K562 (cell line): ENCODE measurements around the gene GRAMD4. TPM values are rescaled to one million over a fixed set of nuclear protein-coding genes. Genes with fewer than 3 reads are reported as not detected.

ENCODE experiments used
- ATAC-seq: fragments of 200-7000 bp; cut with Tn5 transposase; 3 replicates; pipeline ENCODE4 v1.9.1; 2020; ENCODE audit warnings: moderate library complexity
- BruUV-seq: library from RNA; stranded (reverse); fragments of 400-500 nt; replicated peaks from 2 replicates; lab custom pipeline; 2021; lab: Mats Ljungman, UMichigan
- CTCF ChIA-PET: fragments of 300-600 bp; formaldehyde crosslinking; extraction: SDS; loops from one replicate; lab custom pipeline; 2021; ENCODE audit warnings: low intra/inter-chr PET ratio; lab: Yijun Ruan, JAX
- POLR2A ChIA-PET: fragments of 300-600, 350-650 bp; sonication (Branson Sonifier 250); formaldehyde crosslinking; extraction: SDS; loops from one replicate; lab custom pipeline; 2021; ENCODE audit warnings: antibody characterized with exemption, inconsistent platforms; lab: Yijun Ruan, JAX
- DNase-seq, 4 experiments: peaks; one replicate each; pipeline versions ENCODE4 v3.0.0 to v3.0.0-alpha.2; 2011 to 2018; ENCODE audit warnings: low spot score in 3 of 4, mixed read lengths in 3 of 4; ENCODE audit errors: extremely low read depth in 1 of 4
- FAIRE-seq: peaks from 2 replicates; lab custom pipeline; 2011; peaks lifted over from hg19 to GRCh38; lab: Jason Lieb, UNC
- H2AFZ ChIP-seq: 2 replicates; pipeline ENCODE4 v1.6.0; 2011; ENCODE audit warnings: low read depth, low read length, control low read depth, inconsistent platforms
- H3K27ac ChIP-seq: fragments of 200-600 bp; 3 replicates; pipeline ENCODE4 v1.8.0; 2011; ENCODE audit warnings: low read depth, mild to moderate bottlenecking, control low read depth, inconsistent platforms, low read length, moderate library complexity, mixed read lengths; ENCODE audit errors: extremely low read depth
- H3K27me3 ChIP-seq, 2 experiments: fragments of 300-600 bp in 1 of 2; 2 replicates in 1 of 2; 3 replicates in 1 of 2; pipeline versions ENCODE4 v1.6.0 to v1.8.0; 2011; ENCODE audit warnings: inconsistent platforms in 2 of 2, low read length in 2 of 2, mild to moderate bottlenecking in 1 of 2, mixed read lengths in 1 of 2, moderate library complexity in 1 of 2; ENCODE audit not compliant: control insufficient read depth in 2 of 2, insufficient read depth in 2 of 2
- H3K36me3 ChIP-seq: fragments of 300-600 bp; 3 replicates; pipeline ENCODE4 v1.8.0; 2011; ENCODE audit warnings: mild to moderate bottlenecking, low read length, inconsistent platforms; ENCODE audit not compliant: control insufficient read depth, insufficient read depth
- H3K4me1 ChIP-seq, 2 experiments: fragments of 200-600 bp in 1 of 2; replicated peaks in 1 of 2; 2 replicates in 1 of 2; 3 replicates in 1 of 2; pipeline versions ENCODE4 v1.5.1 to v1.8.0; 2011; ENCODE audit warnings: inconsistent platforms in 2 of 2, low read length in 2 of 2, mild to moderate bottlenecking in 1 of 2, mixed read lengths in 1 of 2, moderate library complexity in 1 of 2; ENCODE audit not compliant: control insufficient read depth in 2 of 2, insufficient read depth in 2 of 2
- H3K4me2 ChIP-seq: 2 replicates; pipeline ENCODE4 v1.6.1; 2011; ENCODE audit warnings: low read length, control low read depth, inconsistent platforms, mixed read lengths; ENCODE audit not compliant: insufficient read depth
- H3K4me3 ChIP-seq: fragments of 200-600 bp; sonication (generic), shearing (Covaris generic); 2 replicates; pipeline ENCODE4 v1.5.1; 2016; ENCODE audit warnings: control low read depth, inconsistent platforms
- H3K79me2 ChIP-seq: fragments of 200-600 bp; 3 replicates; pipeline ENCODE4 v1.8.0; 2011; ENCODE audit warnings: low read length, inconsistent platforms; ENCODE audit not compliant: control insufficient read depth, insufficient read depth
- H3K9ac ChIP-seq, 2 experiments: 2 replicates each; pipeline versions ENCODE4 v1.6.0 to v1.6.1; 2011; ENCODE audit warnings: low read depth in 2 of 2, low read length in 2 of 2, control low read depth in 1 of 2, inconsistent platforms in 1 of 2, mild to moderate bottlenecking in 1 of 2, mixed read lengths in 1 of 2; ENCODE audit not compliant: insufficient read depth in 1 of 2
- H3K9me1 ChIP-seq: one replicate; pipeline ENCODE4 v1.6.0; 2011; ENCODE audit warnings: inconsistent platforms, mild to moderate bottlenecking, low read length, moderate library complexity; ENCODE audit not compliant: control insufficient read depth, insufficient read depth
- H3K9me3 ChIP-seq: replicated peaks from 2 replicates; pipeline ENCODE4 v1.5.1; 2011; ENCODE audit warnings: low read depth, low read length, inconsistent platforms; ENCODE audit not compliant: control insufficient read depth, insufficient read depth
- H4K20me1 ChIP-seq: replicated peaks from 2 replicates; pipeline ENCODE4 v1.6.1; 2011; ENCODE audit warnings: low read length, inconsistent platforms, mixed read lengths; ENCODE audit not compliant: control insufficient read depth, insufficient read depth
- MXI1 ChIP-seq: IDR thresholded peaks from 2 replicates; pipeline ENCODE4 v1.6.1; 2011; ENCODE audit warnings: low read depth, mild to moderate bottlenecking, improper control_type of control experiment, low read length
- NFRKB ChIP-seq: fragments of 450-650 bp; IDR thresholded peaks from 2 replicates; pipeline ENCODE4 v1.6.1; 2016; ENCODE audit warnings: low read depth
- PML ChIP-seq: IDR thresholded peaks from 2 replicates; pipeline ENCODE4 v1.6.1; 2012; ENCODE audit warnings: low read length, inconsistent platforms
- ZBED1 ChIP-seq: IDR thresholded peaks from 2 replicates; pipeline ENCODE4 v1.6.1; 2014
- ZNF263 ChIP-seq: sonication (generic); formaldehyde crosslinking; IDR thresholded peaks from 2 replicates; pipeline ENCODE4 v1.8.0; 2022; ENCODE audit warnings: mild to moderate bottlenecking, missing genetic modification reagents, borderline replicate concordance
- ZNF707 ChIP-seq: fragments of 250-450 bp; sonication (Bioruptor Pico); conservative IDR thresholded peaks from 2 replicates; pipeline ENCODE4 v1.8.0; 2022; ENCODE audit warnings: inconsistent platforms, mild to moderate bottlenecking, moderate library complexity
- ZNF785 ChIP-seq: fragments of 250-450 bp; sonication (Bioruptor Pico); IDR thresholded peaks from 2 replicates; pipeline ENCODE4 v1.4.0; 2020; ENCODE audit warnings: mild to moderate bottlenecking
- WGBS: fragments of 100-300 bp; shearing (Covaris generic); methylation state at CpG from one replicate; pipeline ENCODE4 v1.1.6; 2016; ENCODE audit warnings: low coverage, mixed read lengths; ENCODE audit not compliant: insufficient coverage; ENCODE audit errors: missing lambda C conversion rate; 5-methylcytosine and 5-hydroxymethylcytosine counted together
- in situ Hi-C: fragments of 300-500 bp; cut with MboI; formaldehyde crosslinking; loops from 4 replicates; pipeline ENCODE4 v1.15.0; 2018; ENCODE audit warnings: inconsistent platforms, mixed read lengths
- intact Hi-C: fragments of 100-400 bp; cut with micrococcal nuclease; formaldehyde crosslinking; loops from 2 replicates; pipeline ENCODE4 v1.14.2; 2022
- polyA plus RNA-seq, 8 experiments: library from polyadenylated mRNA; depleted of rRNA in 4 of 8; stranded (reverse) in 5 of 8; unstranded in 3 of 8; fragments of >200 nt; fragmentation: Nextera tagmentation in 2 of 8; fragmentation: Illumina TruSeq in 1 of 8; extraction: Ambion mirVana in 2 of 8; extraction: Trizol in 1 of 8; gene quantifications; 2 replicates each; pipeline versions ENCODE4 v1.2.1 to v1.2.3, GENCODE V29; 2011 to 2014; ENCODE audit warnings: inconsistent platforms in 1 of 8, missing spikeins in 1 of 8
- total RNA-seq, 7 experiments: library from RNA; depleted of rRNA in 6 of 7; stranded (reverse); fragments of >200 nt in 6 of 7; fragmentation: Illumina TruSeq in 2 of 7; extraction: Trizol in 2 of 7; gene quantifications; 2 replicates each; pipeline versions ENCODE4 v1.2.1 to v1.2.3, GENCODE V29; 2011 to 2021; ENCODE audit warnings: low replicate concordance in 1 of 7
- TF ChIP-seq, protein P1 (sequence below): sonication (generic); formaldehyde crosslinking; IDR thresholded peaks from 2 replicates; pipeline ENCODE4 v1.8.1; 2023; ENCODE audit warnings: mild to moderate bottlenecking, missing genetic modification reagents
- TF ChIP-seq, protein P2 (sequence below): fragments of 250-450 bp; sonication (Bioruptor Pico); IDR thresholded peaks from 2 replicates; pipeline ENCODE4 v1.5.0; 2022; ENCODE audit warnings: mild to moderate bottlenecking
- TF ChIP-seq, protein P3 (sequence below): sonication (generic); formaldehyde crosslinking; IDR thresholded peaks from 2 replicates; pipeline ENCODE4 v1.5.0; 2020; ENCODE audit warnings: missing genetic modification reagents

Gene GRAMD4
- total and polyA plus RNA-seq, 9 of the 15 experiments (the other 6 are each of a cell fraction or from before 2014, with no cell fraction given): 0.18 to 44.8 (median 18.6) TPM

DNA sequence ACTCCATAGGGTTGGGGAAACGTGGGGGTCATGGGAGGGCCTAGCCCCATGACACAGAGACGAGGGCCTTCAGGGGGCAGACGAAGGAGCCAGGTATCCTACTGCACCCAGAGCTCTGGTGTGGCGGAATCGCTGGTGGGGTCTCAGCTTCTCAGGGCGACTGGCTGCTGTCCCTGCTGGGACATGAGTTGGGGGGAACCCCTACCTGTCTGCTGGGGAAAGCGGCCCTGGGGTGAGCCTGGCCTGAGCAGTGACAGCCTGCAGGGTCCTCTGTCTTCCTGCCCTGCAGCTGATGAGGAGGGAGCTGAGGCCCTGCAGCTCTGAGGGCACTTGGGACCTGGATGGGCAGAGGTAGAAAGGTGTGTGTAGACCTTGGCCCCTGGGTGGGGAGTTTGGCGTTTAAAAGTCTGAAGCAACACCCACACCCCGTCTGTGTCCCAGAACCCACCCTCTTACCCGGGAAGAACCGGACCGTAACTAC, 33.6 kb upstream of the GRAMD4 start:
- no peak overlapping the region for H3K4me3 ChIP-seq
- peaks cover 5% of the 10 kb centered on the region; the same call in 2 of the 3 replicates for H3K36me3 ChIP-seq
- no peaks in the 10 kb centered on the region for H3K9me1 ChIP-seq
- ChIA-PET POLR2A (interaction anchor here (0.6 kb wide), 1 partner anchor 291 kb away, joined by 3 read pairs; no protein-coding TSS in a partner anchor), CTCF (no interaction called here)
- DNase-seq (no peak), ATAC-seq (no peak), FAIRE-seq (no peak)
- intact Hi-C loops (no loop called here), in situ Hi-C loops (no loop called here)
- H3K4me2 ChIP-seq: no peak overlapping the region
- TF ChIP-seq PML (no peak), ZNF263 (CRISPR knock-in tag) (no peak), ZNF785 (CRISPR knock-in tag) (no peak), MXI1 (no peak), NFRKB (no peak), ZBED1 (no peak), ZNF707 (no peak)
- TF ChIP-seq, protein P1, sequence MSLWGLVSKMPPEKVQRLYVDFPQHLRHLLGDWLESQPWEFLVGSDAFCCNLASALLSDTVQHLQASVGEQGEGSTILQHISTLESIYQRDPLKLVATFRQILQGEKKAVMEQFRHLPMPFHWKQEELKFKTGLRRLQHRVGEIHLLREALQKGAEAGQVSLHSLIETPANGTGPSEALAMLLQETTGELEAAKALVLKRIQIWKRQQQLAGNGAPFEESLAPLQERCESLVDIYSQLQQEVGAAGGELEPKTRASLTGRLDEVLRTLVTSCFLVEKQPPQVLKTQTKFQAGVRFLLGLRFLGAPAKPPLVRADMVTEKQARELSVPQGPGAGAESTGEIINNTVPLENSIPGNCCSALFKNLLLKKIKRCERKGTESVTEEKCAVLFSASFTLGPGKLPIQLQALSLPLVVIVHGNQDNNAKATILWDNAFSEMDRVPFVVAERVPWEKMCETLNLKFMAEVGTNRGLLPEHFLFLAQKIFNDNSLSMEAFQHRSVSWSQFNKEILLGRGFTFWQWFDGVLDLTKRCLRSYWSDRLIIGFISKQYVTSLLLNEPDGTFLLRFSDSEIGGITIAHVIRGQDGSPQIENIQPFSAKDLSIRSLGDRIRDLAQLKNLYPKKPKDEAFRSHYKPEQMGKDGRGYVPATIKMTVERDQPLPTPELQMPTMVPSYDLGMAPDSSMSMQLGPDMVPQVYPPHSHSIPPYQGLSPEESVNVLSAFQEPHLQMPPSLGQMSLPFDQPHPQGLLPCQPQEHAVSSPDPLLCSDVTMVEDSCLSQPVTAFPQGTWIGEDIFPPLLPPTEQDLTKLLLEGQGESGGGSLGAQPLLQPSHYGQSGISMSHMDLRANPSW (CRISPR knock-in tag): no peak
- TF ChIP-seq, protein P2, sequence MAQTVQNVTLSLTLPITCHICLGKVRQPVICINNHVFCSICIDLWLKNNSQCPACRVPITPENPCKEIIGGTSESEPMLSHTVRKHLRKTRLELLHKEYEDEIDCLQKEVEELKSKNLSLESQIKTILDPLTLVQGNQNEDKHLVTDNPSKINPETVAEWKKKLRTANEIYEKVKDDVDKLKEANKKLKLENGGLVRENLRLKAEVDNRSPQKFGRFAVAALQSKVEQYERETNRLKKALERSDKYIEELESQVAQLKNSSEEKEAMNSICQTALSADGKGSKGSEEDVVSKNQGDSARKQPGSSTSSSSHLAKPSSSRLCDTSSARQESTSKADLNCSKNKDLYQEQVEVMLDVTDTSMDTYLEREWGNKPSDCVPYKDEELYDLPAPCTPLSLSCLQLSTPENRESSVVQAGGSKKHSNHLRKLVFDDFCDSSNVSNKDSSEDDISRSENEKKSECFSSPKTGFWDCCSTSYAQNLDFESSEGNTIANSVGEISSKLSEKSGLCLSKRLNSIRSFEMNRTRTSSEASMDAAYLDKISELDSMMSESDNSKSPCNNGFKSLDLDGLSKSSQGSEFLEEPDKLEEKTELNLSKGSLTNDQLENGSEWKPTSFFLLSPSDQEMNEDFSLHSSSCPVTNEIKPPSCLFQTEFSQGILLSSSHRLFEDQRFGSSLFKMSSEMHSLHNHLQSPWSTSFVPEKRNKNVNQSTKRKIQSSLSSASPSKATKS (CRISPR knock-in tag): no peak
- TF ChIP-seq, protein P3, sequence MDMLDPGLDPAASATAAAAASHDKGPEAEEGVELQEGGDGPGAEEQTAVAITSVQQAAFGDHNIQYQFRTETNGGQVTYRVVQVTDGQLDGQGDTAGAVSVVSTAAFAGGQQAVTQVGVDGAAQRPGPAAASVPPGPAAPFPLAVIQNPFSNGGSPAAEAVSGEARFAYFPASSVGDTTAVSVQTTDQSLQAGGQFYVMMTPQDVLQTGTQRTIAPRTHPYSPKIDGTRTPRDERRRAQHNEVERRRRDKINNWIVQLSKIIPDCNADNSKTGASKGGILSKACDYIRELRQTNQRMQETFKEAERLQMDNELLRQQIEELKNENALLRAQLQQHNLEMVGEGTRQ: no peak
- H3K27ac ChIP-seq: no peak overlapping the region
- no TSS peak for BruUV-seq
- H3K4me1 ChIP-seq: peaks cover 3 to 68% of the 10 kb centered on the region in 2 experiments; a peak in 4 of 5 replicates
- no peaks in the 10 kb centered on the region for H3K27me3 ChIP-seq
- 97% methylated on average over 8 of the region's 12 CpGs for WGBS
- peaks cover 5% of the 10 kb centered on the region for H4K20me1 ChIP-seq
- no peaks in the 10 kb centered on the region for H3K9me3 ChIP-seq
- H3K9ac ChIP-seq: peak overlapping the region in 1 of 2 experiments; percentile 35; a peak in 1 of 4 replicates
- no peak overlapping the region for H2AFZ ChIP-seq
- H3K79me2 ChIP-seq: peaks cover 79% of the 10 kb centered on the region
